ENCODE measurements around the gene ZNF90.
"Not testable (repeated sequence)": the region's sequence is repeated elsewhere in the genome, so short reads cannot be mapped to it uniquely, and the experiment has no call there.

GRCh38 chr19:20132933-20133332, 55.1 kb downstream of the ZNF90 start:
- TF ChIP-seq, protein P1, sequence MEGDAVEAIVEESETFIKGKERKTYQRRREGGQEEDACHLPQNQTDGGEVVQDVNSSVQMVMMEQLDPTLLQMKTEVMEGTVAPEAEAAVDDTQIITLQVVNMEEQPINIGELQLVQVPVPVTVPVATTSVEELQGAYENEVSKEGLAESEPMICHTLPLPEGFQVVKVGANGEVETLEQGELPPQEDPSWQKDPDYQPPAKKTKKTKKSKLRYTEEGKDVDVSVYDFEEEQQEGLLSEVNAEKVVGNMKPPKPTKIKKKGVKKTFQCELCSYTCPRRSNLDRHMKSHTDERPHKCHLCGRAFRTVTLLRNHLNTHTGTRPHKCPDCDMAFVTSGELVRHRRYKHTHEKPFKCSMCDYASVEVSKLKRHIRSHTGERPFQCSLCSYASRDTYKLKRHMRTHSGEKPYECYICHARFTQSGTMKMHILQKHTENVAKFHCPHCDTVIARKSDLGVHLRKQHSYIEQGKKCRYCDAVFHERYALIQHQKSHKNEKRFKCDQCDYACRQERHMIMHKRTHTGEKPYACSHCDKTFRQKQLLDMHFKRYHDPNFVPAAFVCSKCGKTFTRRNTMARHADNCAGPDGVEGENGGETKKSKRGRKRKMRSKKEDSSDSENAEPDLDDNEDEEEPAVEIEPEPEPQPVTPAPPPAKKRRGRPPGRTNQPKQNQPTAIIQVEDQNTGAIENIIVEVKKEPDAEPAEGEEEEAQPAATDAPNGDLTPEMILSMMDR (conservative IDR thresholded peaks at IDR 0.05 in 1 of 2, IDR thresholded peaks at IDR 0.05 in 1 of 2; ENCODE audit: low read depth in 1 of 2, low read length in 2 of 2): not testable (repeated sequence)
- not testable (repeated sequence) for TF ChIP-seq EZH2 (IDR thresholded peaks at IDR 0.05; ENCODE audit: low read length, missing control alignments)

Data from fibroblast of lung (primary cell).